HL-60 (cell line): ENCODE results near the gene C6orf132.

Experiments
- CTCF ChIP-seq: IDR thresholded peaks from one replicate; pipeline ENCODE4 v1.5.1; 2011; ENCODE audit warnings: low read length, control low read depth, inconsistent platforms; ENCODE audit not compliant: insufficient read depth
- GABPA ChIP-seq: IDR thresholded peaks from 2 replicates; pipeline ENCODE4 v1.6.1; 2012; ENCODE audit warnings: low read depth
- POLR2AphosphoS5 ChIP-seq: IDR thresholded peaks from 2 replicates; pipeline ENCODE4 v1.6.1; 2012; ENCODE audit warnings: low read depth
- REST ChIP-seq: IDR thresholded peaks from 2 replicates; pipeline ENCODE4 v1.6.1; 2012; ENCODE audit warnings: low read depth; ENCODE audit not compliant: insufficient replicate concordance
- SPI1 ChIP-seq: IDR thresholded peaks from 2 replicates; pipeline ENCODE4 v1.6.1; 2012; ENCODE audit warnings: low read depth, mild to moderate bottlenecking, borderline replicate concordance

GRCh38 chr6:42153921-42154320 is 11.5 kb upstream of the C6orf132 start:
- TF ChIP-seq CTCF: no peak
- no peak for TF ChIP-seq GABPA
- no peak for TF ChIP-seq REST
- no peak for TF ChIP-seq POLR2AphosphoS5
- TF ChIP-seq SPI1: no peak
